Right forelimb (tissue), 1 donor: ENCODE data around the gene LCK.

Source experiments
- DNase-seq: peaks from one replicate; pipeline ENCODE4 v3.0.0-alpha.2; 2018

Gene LCK

GRCh38 chr1:32329931-32330466, 78.9 kb downstream of the LCK start:
- DNase-seq, result no peak

GRCh38 chr1:32330558-32331151, 79.6 kb downstream of the LCK start:
- DNase-seq, result no peak

- no peak for DNase-seq
Measured at GRCh38 chr1:32331549-32331948, 80.5 kb downstream of the LCK start.

GRCh38 chr1:32332290-32333079, 81.4 kb downstream of the LCK start:
- DNase-seq, result no peak

GRCh38 chr1:32333251-32333963, 82.3 kb downstream of the LCK start:
- DNase-seq, result no peak

- DNase-seq, result no peak
Measured at GRCh38 chr1:32334274-32334861, 83.3 kb downstream of the LCK start.

- peak; percentile 75 for DNase-seq
Measured at GRCh38 chr1:32334864-32335534, 83.9 kb downstream of the LCK start.

GRCh38 chr1:32335535-32335789, 84.4 kb downstream of the LCK start:
- DNase-seq, result no peak
